NB4 (cell line): ENCODE results near the gene CD48.

Experiments
- POLR2A ChIP-seq: IDR thresholded peaks from 2 replicates; pipeline ENCODE4 v1.6.1; 2011; ENCODE audit warnings: mild to moderate bottlenecking; ENCODE audit not compliant: insufficient read length; ENCODE audit errors: extremely low read depth
- TF ChIP-seq, protein P1 (sequence below): IDR thresholded peaks from one replicate; pipeline ENCODE4 v1.5.1; 2012; ENCODE audit warnings: low read depth, low read length

DNA sequence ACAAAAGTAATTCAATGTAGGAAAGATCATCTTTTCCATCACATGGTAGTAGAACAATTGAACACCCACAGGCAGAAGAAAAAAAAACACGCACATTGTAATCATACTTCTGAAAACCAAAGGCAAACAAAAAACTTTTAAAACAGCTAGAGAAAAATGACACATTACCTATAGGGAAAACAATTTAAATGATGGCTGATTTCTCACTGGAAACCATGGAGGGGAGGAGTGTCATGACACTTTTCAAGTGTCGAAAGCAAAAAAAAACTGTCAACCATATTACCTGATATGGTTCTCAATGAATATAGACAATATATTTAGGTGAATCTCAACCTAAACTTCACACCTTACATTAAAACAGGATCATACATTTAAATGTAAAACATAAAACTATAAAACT lies 26.6 kb upstream of the CD48 start:
- TF ChIP-seq POLR2A: no peak
- TF ChIP-seq, protein P1, sequence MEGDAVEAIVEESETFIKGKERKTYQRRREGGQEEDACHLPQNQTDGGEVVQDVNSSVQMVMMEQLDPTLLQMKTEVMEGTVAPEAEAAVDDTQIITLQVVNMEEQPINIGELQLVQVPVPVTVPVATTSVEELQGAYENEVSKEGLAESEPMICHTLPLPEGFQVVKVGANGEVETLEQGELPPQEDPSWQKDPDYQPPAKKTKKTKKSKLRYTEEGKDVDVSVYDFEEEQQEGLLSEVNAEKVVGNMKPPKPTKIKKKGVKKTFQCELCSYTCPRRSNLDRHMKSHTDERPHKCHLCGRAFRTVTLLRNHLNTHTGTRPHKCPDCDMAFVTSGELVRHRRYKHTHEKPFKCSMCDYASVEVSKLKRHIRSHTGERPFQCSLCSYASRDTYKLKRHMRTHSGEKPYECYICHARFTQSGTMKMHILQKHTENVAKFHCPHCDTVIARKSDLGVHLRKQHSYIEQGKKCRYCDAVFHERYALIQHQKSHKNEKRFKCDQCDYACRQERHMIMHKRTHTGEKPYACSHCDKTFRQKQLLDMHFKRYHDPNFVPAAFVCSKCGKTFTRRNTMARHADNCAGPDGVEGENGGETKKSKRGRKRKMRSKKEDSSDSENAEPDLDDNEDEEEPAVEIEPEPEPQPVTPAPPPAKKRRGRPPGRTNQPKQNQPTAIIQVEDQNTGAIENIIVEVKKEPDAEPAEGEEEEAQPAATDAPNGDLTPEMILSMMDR: no peak
